Smooth muscle cell of the umbilical artery (primary cell): ENCODE results near the gene GBA3. TPM values are rescaled to one million over a fixed set of nuclear protein-coding genes. Genes with fewer than 3 reads are reported as not detected.

Experiments
- total RNA-seq: library from RNA; depleted of rRNA; stranded (reverse); fragments of >200 nt; gene quantifications from 2 replicates; pipeline ENCODE4 v1.2.3, GENCODE V29; 2014

Gene GBA3
- not detected in 2 replicates for total RNA-seq

DNA sequence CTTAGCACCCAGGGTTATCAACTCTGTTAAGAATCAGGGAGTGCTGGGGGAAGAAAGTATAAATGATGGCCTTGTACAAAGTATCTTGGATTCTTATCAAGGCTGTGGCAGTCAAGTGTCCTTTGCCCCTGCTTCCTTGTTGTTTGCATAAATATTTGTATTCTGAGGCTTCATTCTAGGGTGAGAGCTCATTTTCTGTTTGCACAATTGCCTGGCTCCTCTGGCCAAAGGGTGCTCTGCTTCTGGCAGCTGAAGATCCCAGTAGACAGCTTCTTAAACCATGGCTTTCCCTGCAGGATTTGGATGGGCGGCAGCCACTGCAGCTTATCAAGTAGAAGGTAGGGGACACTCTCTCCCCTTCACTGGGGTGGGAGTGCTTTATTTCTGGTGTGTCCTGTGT is at the start of gene GBA3:
GBA3 (plus strand) TSS at position 202 of the 400 bp plus-strand sequence.

Other genes starting within 250 kb of the GBA3 start
- gene ADGRA3, start 176.9 kb upstream of the GBA3 start, total RNA-seq: 33.6 and 53.1 TPM in 2 replicates